ACC112 (cell line): ENCODE data around the gene TRIM50.
"Not testable (repeated sequence)": the region's sequence is repeated elsewhere in the genome, so short reads cannot be mapped to it uniquely, and the experiment has no call there.

ENCODE experiments used
- H2AFZ ChIP-seq: fragments of 200-600 bp; sonication (generic); one replicate; pipeline ENCODE4 v1.6.0; 2017; ENCODE audit warnings: antibody characterized with exemption, low read length; ENCODE audit not compliant: unreplicated experiment
- H3K27ac ChIP-seq: fragments of 200-600 bp; sonication (generic); 2 replicates; pipeline ENCODE4 v1.5.1; 2014; ENCODE audit warnings: low read depth, mild to moderate bottlenecking, antibody characterized with exemption, low read length, moderate library complexity
- H3K27me3 ChIP-seq: fragments of 200-600 bp; sonication (generic); 2 replicates; pipeline ENCODE4 v1.6.1; 2014; ENCODE audit warnings: mild to moderate bottlenecking, antibody characterized with exemption, low read length, moderate library complexity, mixed read lengths; ENCODE audit not compliant: insufficient read depth
- H3K36me3 ChIP-seq: fragments of 200-600 bp; sonication (generic); 2 replicates; pipeline ENCODE4 v1.6.1; 2016; ENCODE audit warnings: mild to moderate bottlenecking, antibody characterized with exemption, low read length, moderate library complexity, mixed read lengths; ENCODE audit not compliant: insufficient read depth
- H3K4me1 ChIP-seq: fragments of 200-600 bp; sonication (generic); one replicate; pipeline ENCODE4 v1.6.1; 2016; ENCODE audit warnings: low read length, mixed read lengths; ENCODE audit not compliant: insufficient read depth, unreplicated experiment, control insufficient read depth
- H3K4me3 ChIP-seq: fragments of 200-600 bp; sonication (generic); 2 replicates; pipeline ENCODE4 v1.5.1; 2014; ENCODE audit warnings: mild to moderate bottlenecking, low read depth, low read length
- H3K79me2 ChIP-seq: fragments of 200-600 bp; sonication (generic); one replicate; pipeline ENCODE4 v1.6.0; 2016; ENCODE audit warnings: low read length; ENCODE audit not compliant: control insufficient read depth, unreplicated experiment, insufficient read depth

Gene TRIM50

DNA sequence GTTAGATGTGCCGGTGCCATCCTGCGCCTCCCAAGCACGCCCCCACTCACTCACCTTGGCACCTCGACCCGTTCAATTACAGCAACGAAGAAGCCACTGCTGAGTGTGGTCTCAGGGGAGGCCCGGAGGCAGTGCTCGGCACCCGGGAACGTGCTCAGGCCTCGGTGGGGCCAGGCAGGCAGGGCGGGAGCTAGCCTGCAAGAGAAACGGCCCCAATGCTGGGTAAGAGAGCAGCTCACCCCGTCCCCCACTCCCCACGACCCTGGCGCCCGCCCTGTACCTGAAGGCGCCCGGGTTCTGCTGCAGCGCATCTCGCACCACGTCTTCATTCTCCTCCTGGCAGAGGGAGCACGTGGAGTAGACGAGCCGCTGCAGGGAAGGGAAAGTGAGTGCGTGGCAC, 24.3 kb downstream of the TRIM50 start:
- H3K27me3 ChIP-seq = no peaks in the 10 kb centered on the region
- no peaks in the 10 kb centered on the region for H3K36me3 ChIP-seq
- no peak overlapping the region for H3K27ac ChIP-seq
- peaks cover 5% of the 10 kb centered on the region for H3K79me2 ChIP-seq
- H2AFZ ChIP-seq = no peak overlapping the region
- peaks cover 5% of the 10 kb centered on the region for H3K4me1 ChIP-seq
- no peak overlapping the region for H3K4me3 ChIP-seq

DNA sequence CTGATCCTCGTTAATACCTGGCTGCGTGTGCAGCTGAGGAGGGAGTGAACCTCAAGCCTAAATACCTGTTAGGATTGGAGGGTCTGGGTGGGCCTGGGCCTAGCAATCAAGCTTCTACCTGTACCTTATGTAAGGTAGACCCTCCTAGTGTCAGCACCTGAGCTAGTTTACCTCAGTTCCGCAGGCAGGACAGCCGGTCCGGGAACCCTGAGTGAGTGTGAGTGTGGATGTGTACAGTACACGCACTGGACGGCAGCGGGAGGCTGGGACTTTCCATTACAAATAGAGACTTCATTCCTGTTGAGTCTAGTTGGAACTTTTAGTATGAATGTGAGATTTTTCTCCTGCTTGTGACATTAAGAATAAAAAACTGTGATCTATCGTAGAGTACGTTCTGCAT, 25.0 kb downstream of the TRIM50 start:
- not testable (repeated sequence) for H3K27me3 ChIP-seq, H3K36me3 ChIP-seq, H2AFZ ChIP-seq, H3K27ac ChIP-seq, H3K4me1 ChIP-seq, H3K4me3 ChIP-seq, H3K79me2 ChIP-seq

DNA sequence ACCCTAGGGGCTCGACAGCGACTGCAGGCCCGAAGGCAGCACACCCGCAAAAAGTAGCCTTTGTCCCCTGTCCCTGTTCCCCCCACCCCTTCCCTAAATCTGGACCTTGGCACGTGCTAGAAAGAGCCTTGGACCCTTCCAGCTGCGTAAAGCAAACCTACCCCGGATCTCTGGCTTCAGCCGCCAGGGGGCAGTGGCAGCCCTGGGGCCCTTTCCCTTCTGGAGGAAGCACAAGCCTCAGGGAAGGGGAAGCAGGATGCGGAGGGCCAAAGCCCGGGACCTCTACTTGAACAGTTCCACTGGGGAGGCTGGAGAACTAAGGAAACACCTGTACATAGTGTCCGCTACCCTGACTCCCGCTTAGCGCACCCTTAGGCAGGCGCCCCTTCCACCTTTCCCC, 26.8 kb downstream of the TRIM50 start:
- H3K4me1 ChIP-seq, H3K36me3 ChIP-seq, H3K27me3 ChIP-seq, H3K4me3 ChIP-seq, H2AFZ ChIP-seq, H3K27ac ChIP-seq, H3K79me2 ChIP-seq: not testable (repeated sequence)

DNA sequence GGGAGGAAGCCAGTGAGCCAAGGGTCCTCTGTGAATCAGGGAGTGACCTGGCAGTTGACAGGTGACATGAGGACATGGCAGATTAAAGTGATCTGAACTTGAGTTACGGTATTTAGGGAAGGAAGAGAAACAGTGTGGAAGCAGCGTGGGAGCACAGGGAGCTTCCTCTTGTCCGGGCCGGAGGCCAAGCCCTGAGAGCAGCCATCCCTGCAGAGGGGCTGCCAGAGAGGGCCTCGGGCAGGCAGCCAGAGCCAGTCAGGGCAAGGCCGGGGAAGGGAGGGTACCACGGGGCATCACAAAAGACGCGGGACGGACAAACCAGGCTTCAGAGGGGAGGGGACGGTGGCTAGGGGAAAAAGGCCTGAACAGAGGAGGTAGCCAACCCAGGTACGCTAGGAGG, 28.1 kb downstream of the TRIM50 start:
- not testable (repeated sequence) for H2AFZ ChIP-seq, H3K27me3 ChIP-seq, H3K4me1 ChIP-seq, H3K36me3 ChIP-seq, H3K79me2 ChIP-seq, H3K4me3 ChIP-seq, H3K27ac ChIP-seq

DNA sequence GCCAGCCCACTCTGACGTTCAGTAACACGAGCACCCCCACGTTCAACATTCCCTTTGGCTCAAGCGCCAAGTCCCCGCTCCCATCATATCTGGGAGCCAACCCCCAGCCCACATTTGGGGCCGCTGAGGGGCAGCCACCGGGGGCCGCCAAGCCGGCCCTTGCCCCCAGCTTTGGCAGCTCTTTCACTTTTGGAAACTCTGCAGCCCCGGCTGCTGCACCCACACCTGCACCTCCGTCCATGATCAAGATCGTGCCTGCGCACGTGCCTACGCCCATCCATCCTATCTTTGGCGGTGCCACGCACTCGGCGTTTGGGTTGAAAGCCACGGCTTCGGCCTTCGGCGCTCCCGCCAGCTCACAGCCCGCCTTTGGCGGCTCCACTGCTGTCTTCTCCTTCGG, 30.2 kb downstream of the TRIM50 start:
- H3K27me3 ChIP-seq, H3K36me3 ChIP-seq, H3K27ac ChIP-seq, H2AFZ ChIP-seq, H3K79me2 ChIP-seq, H3K4me3 ChIP-seq, H3K4me1 ChIP-seq: not testable (repeated sequence)

DNA sequence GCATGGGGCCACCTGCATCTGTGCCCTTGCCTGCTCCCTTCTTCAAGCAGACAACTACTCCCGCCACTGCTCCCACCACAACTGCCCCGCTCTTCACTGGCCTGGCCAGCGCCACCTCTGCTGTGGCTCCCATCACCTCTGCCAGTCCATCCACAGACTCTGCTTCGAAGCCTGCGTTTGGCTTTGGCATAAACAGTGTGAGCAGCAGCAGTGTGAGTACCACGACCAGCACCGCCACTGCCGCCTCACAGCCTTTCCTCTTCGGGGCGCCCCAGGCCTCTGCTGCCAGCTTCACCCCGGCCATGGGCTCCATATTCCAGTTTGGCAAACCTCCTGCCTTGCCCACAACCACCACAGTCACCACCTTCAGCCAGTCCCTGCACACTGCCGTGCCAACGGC, 30.6 kb downstream of the TRIM50 start:
- H3K4me3 ChIP-seq, H3K79me2 ChIP-seq, H3K27ac ChIP-seq, H3K27me3 ChIP-seq, H3K4me1 ChIP-seq, H2AFZ ChIP-seq, H3K36me3 ChIP-seq: not testable (repeated sequence)

DNA sequence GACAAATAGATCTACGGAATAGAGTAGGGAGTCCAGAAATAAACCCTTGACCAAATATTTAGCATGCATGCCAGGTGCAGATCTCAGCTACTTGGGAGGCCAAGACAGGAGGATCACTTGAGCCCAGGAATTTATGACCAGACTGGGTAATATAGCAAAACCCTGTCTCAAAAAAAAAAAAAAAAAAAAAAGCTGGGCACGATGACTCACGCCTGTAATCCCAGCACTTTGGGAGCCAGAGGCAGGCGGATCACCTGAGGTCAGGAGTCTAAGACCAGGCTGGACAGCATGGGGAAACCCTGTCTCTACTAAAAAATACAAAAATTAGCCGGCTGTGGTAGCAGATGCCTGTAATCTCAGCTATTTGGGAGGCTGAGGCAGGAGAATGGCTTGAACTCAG, 50.7 kb downstream of the TRIM50 start:
- H3K27me3 ChIP-seq, H3K79me2 ChIP-seq, H3K4me3 ChIP-seq, H3K4me1 ChIP-seq, H3K27ac ChIP-seq, H2AFZ ChIP-seq, H3K36me3 ChIP-seq: not testable (repeated sequence)

DNA sequence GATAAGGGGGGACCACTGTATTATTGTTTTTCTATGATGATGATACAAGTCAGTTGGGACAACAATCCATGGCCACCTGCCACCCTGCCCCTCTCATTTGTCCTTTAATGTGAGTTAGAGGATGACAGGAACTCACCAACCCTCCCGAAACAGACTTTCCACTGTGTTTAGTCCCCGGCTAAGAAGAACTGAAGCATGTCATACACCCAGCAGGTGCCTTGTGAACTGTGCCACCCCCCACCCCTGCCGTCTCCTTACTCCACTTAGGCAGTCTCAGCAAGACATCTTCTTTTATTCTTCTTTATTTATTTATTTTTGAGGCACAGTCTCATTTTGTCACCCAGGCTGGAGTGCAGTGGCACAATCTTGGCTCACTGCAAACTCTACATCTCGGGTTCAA, 60.1 kb downstream of the TRIM50 start:
- H3K4me3 ChIP-seq, H3K36me3 ChIP-seq, H3K79me2 ChIP-seq, H2AFZ ChIP-seq, H3K27me3 ChIP-seq, H3K27ac ChIP-seq, H3K4me1 ChIP-seq: not testable (repeated sequence)

DNA sequence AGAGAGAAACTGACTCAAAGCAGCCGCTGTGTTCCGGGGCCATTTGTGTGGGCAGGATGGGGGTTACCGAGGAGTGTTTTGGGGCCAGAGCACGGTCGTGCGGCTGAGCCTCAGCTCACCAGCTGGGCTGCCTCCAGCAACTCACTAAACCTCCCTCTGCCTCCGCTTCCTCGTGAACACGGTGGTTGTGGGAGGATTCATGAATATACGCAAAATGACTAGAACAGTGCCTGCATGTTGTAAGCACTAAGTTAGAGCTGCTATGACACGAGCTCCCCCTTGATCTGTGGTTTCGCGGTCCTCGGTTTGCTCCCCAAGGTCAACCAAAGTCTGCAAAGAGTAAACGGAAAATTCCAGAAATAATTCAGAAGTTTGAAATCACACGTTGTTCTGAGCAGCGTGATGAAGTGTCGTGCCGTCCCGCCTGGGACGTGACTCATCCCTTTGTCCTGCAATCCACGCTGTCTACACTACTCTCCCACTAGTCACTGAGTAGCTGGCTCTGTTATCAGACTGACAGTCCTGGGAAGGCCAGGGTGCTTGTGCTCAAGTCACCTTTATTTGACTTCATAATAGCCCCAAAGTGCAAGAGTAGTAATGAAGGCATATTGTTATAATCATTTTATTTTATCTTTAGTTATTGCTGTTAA, 61.0 kb downstream of the TRIM50 start:
- not testable (repeated sequence) for H3K79me2 ChIP-seq, H3K4me3 ChIP-seq, H3K27me3 ChIP-seq, H2AFZ ChIP-seq, H3K27ac ChIP-seq, H3K36me3 ChIP-seq, H3K4me1 ChIP-seq
